H9 (cell line): ENCODE results near the gene UTS2R. TPM values are rescaled to one million over a fixed set of nuclear protein-coding genes. Genes with fewer than 3 reads are reported as not detected.

Experiments
- DNase-seq: peaks from one replicate; pipeline ENCODE4 v3.0.0-alpha.2; 2017
- H2AFZ ChIP-seq: one replicate; pipeline ENCODE4 v1.6.1; 2013; ENCODE audit warnings: mild to moderate bottlenecking, low read length, control low read depth, moderate library complexity
- H2AK5ac ChIP-seq: 2 replicates; pipeline ENCODE4 v1.6.1; 2013; ENCODE audit warnings: low read length, control low read depth, mixed read lengths; ENCODE audit not compliant: insufficient read length
- H2BK120ac ChIP-seq: one replicate; pipeline ENCODE4 v1.6.1; 2013; ENCODE audit warnings: low read depth, mild to moderate bottlenecking, low read length, control low read depth, inconsistent platforms; ENCODE audit not compliant: poor library complexity, severe bottlenecking
- H2BK12ac ChIP-seq: 2 replicates; pipeline ENCODE4 v1.6.1; 2013; ENCODE audit warnings: low read length, control low read depth, mixed read lengths, low read depth; ENCODE audit not compliant: insufficient read length
- H2BK15ac ChIP-seq: 2 replicates; pipeline ENCODE4 v1.6.1; 2013; ENCODE audit warnings: low read depth, low read length, control low read depth
- H2BK20ac ChIP-seq: one replicate; pipeline ENCODE4 v1.6.1; 2013; ENCODE audit warnings: low read depth, mild to moderate bottlenecking, low read length, control low read depth, inconsistent platforms; ENCODE audit not compliant: poor library complexity, severe bottlenecking
- H2BK5ac ChIP-seq: 2 replicates; pipeline ENCODE4 v1.6.1; 2013; ENCODE audit warnings: low read length, control low read depth, mixed read lengths; ENCODE audit not compliant: insufficient read length
- H3K14ac ChIP-seq: 2 replicates; pipeline ENCODE4 v1.6.1; 2013; ENCODE audit warnings: low read length, control low read depth; ENCODE audit not compliant: insufficient read depth
- H3K18ac ChIP-seq: 2 replicates; pipeline ENCODE4 v1.6.1; 2013; ENCODE audit warnings: low read depth, mild to moderate bottlenecking, mixed read lengths, low read length, control low read depth; ENCODE audit not compliant: insufficient read length
- H3K23ac ChIP-seq: 2 replicates; pipeline ENCODE4 v1.6.1; 2013; ENCODE audit warnings: low read length, control low read depth, mixed read lengths, low read depth; ENCODE audit not compliant: insufficient read length
- H3K23me2 ChIP-seq: 2 replicates; pipeline ENCODE4 v1.6.1; 2013; ENCODE audit warnings: low read depth, mild to moderate bottlenecking, mixed read lengths, low read length, control low read depth; ENCODE audit not compliant: insufficient read length, poor library complexity, severe bottlenecking
- H3K27ac ChIP-seq: 2 replicates; pipeline ENCODE4 v1.5.1; 2013; ENCODE audit warnings: low read length, control low read depth, mixed read lengths, low read depth; ENCODE audit not compliant: insufficient read length
- H3K27me3 ChIP-seq: 2 replicates; pipeline ENCODE4 v1.6.1; 2013; ENCODE audit warnings: low read length, control low read depth, inconsistent platforms; ENCODE audit not compliant: insufficient read depth
- H3K4ac ChIP-seq: 2 replicates; pipeline ENCODE4 v1.6.1; 2013; ENCODE audit warnings: low read depth, mild to moderate bottlenecking, control low read depth, inconsistent platforms, low read length, moderate library complexity
- H3K4me1 ChIP-seq: 2 replicates; pipeline ENCODE4 v1.6.1; 2013; ENCODE audit warnings: low read length, control low read depth, inconsistent platforms; ENCODE audit not compliant: insufficient read depth
- H3K4me2 ChIP-seq: 2 replicates; pipeline ENCODE4 v1.6.1; 2013; ENCODE audit warnings: low read length, control low read depth, mixed read lengths; ENCODE audit not compliant: insufficient read length, insufficient read depth
- H3K56ac ChIP-seq: 2 replicates; pipeline ENCODE4 v1.6.1; 2013; ENCODE audit warnings: low read depth, mild to moderate bottlenecking, mixed read lengths, low read length, control low read depth; ENCODE audit not compliant: insufficient read length
- H3K79me1 ChIP-seq: 2 replicates; pipeline ENCODE4 v1.6.1; 2013; ENCODE audit warnings: low read depth, mild to moderate bottlenecking, moderate library complexity, low read length, control low read depth, inconsistent platforms; ENCODE audit not compliant: insufficient read depth, poor library complexity, severe bottlenecking
- H3K79me2 ChIP-seq: 2 replicates; pipeline ENCODE4 v1.6.1; 2013; ENCODE audit warnings: low read length, control low read depth, inconsistent platforms; ENCODE audit not compliant: insufficient read depth
- H3K9ac ChIP-seq: 2 replicates; pipeline ENCODE4 v1.6.1; 2013; ENCODE audit warnings: low read length, control low read depth, mixed read lengths; ENCODE audit not compliant: insufficient read length; ENCODE audit errors: extremely low read depth
- H3K9me3 ChIP-seq: one replicate; pipeline ENCODE4 v1.6.1; 2013; ENCODE audit warnings: low read depth, low read length, inconsistent platforms; ENCODE audit not compliant: control insufficient read depth
- H3T11ph ChIP-seq: one replicate; pipeline ENCODE4 v1.6.1; 2013; ENCODE audit warnings: mild to moderate bottlenecking, low read length, control low read depth, inconsistent platforms
- H4K20me1 ChIP-seq: one replicate; pipeline ENCODE4 v1.6.1; 2013; ENCODE audit not compliant: control insufficient read depth, insufficient read length, insufficient read depth
- H4K5ac ChIP-seq: 2 replicates; pipeline ENCODE4 v1.6.1; 2013; ENCODE audit warnings: low read depth, mild to moderate bottlenecking, mixed read lengths, low read length, control low read depth; ENCODE audit not compliant: insufficient read length
- H4K8ac ChIP-seq: replicated peaks from 2 replicates; pipeline ENCODE4 v1.6.1; 2013; ENCODE audit warnings: low read length, control low read depth, mixed read lengths, low read depth; ENCODE audit not compliant: insufficient read length
- H4K91ac ChIP-seq: 2 replicates; pipeline ENCODE4 v1.6.1; 2013; ENCODE audit warnings: low read depth, mild to moderate bottlenecking, moderate library complexity, mixed read lengths, low read length, control low read depth; ENCODE audit not compliant: insufficient read length
- H3K27ac Mint-ChIP-seq, 3 experiments: 2 replicates in 2 of 3; 3 replicates in 1 of 3; pipeline ENCODE4 v1.8.0; 2020 to 2021; ENCODE audit warnings: mixed read lengths in 3 of 3, mild to moderate bottlenecking in 1 of 3, moderate library complexity in 1 of 3
- H3K27me3 Mint-ChIP-seq: 2 replicates; pipeline ENCODE4 v1.8.0; 2021; ENCODE audit warnings: low read depth, mild to moderate bottlenecking, moderate library complexity, mixed read lengths
- H3K36me3 Mint-ChIP-seq, 3 experiments: 2 replicates in 2 of 3; 3 replicates in 1 of 3; pipeline ENCODE4 v1.8.0; 2020 to 2021; ENCODE audit warnings: low read depth in 3 of 3, mixed read lengths in 3 of 3; ENCODE audit not compliant: insufficient read depth in 1 of 3
- H3K4me1 Mint-ChIP-seq, 2 experiments: 2 replicates each; pipeline ENCODE4 v1.8.0; 2020; ENCODE audit warnings: mixed read lengths in 2 of 2
- H3K4me3 Mint-ChIP-seq, 2 experiments: 2 replicates in 1 of 2; 3 replicates in 1 of 2; pipeline ENCODE4 v1.8.0; 2020 to 2021; ENCODE audit warnings: mild to moderate bottlenecking in 2 of 2, mixed read lengths in 2 of 2, moderate library complexity in 1 of 2
- H3K9me3 Mint-ChIP-seq, 2 experiments: 2 replicates in 1 of 2; 3 replicates in 1 of 2; pipeline ENCODE4 v1.8.0; 2020; ENCODE audit warnings: mild to moderate bottlenecking in 2 of 2, mixed read lengths in 2 of 2, moderate library complexity in 1 of 2
- WGBS: extraction: QIAGEN DNeasy Blood & Tissue Kit; methylation state at CpG from one replicate; pipeline ENCODE4 v1.1.7; 2013; ENCODE audit warnings: missing lambda C conversion rate, low lambda C conversion rate, mixed read lengths; ENCODE audit not compliant: insufficient read length; ENCODE audit errors: extremely low coverage; 5-methylcytosine and 5-hydroxymethylcytosine counted together
- total RNA-seq: library from RNA; stranded (reverse); gene quantifications from 2 replicates; pipeline ENCODE4 v1.2.1, GENCODE V29; 2021
- TF ChIP-seq, protein P1 (sequence below): fragments of 200-600 bp; sonication (generic); conservative IDR thresholded peaks from 3 replicates; pipeline ENCODE4 v1.8.0; 2021; ENCODE audit warnings: antibody characterized with exemption, mild to moderate bottlenecking

UTS2R gene
- total RNA-seq, 1 experiment from 2014 or later: 0.94 TPM

DNA sequence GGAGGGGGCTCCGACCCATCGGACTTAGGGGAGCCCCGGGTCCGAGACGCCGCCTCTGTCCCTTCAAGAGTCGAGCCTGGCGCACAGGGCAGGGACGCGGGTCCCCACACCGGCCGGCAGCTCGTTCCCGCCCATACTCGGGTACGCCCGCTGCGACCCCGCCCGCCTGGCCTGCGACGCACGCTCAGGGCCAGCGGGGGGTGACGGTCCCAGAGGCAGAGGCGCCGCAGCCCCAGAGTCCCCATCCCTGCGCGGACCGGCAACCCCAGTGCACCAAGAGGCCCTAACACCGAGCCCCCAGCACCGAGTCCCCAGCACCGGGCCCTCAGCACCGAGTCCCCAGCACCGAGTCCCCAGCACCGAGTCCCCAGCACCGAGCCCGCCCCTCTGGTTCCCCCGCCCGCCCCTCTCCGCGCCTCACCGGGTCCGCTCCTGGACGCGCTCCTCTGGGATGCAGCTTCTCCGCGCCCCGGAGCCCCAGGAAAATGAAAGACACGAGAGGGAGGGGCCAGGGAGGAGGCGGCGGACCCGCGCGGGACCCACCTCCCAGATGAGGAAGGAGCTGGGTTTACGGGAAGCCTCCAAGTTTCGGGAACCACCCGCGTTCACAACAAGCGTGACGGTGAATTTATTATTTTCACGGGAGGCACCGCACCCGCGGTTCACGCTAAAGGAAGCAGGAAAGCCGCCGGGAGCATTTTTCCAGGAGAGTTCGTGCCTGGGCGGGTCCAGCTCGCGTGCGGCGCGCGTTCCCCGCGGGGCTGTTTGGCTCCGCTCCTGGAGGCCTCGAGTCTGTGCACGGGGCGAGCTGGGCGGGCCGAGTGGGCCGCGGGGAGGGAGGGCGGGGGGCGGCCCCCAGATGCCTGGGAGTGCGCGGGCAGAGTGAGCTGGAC lies 38.0 kb upstream of the UTS2R start, which contains the start of gene SECTM1:
SECTM1 (minus strand) TSS at position 488 of the 893 bp plus-strand sequence. CDS start 6,526 bp downstream, outside the sequence.
- Histone ChIP-seq H4K91ac (no peak within 1 kb of the TSS), H2BK120ac (no peak within 1 kb of the TSS), H3T11ph (no peak within 1 kb of the TSS), H3K27me3 (peaks cover 10% of the 10 kb centered on the region; the same call in 1 of the 2 replicates), H2BK12ac (no peak within 1 kb of the TSS), H3K9ac (no peak within 1 kb of the TSS), H3K79me1 (no peaks in the 10 kb centered on the region), H3K56ac (no peak within 1 kb of the TSS), H3K23me2 (no peaks in the 10 kb centered on the region), H3K9me3 (no peaks in the 10 kb centered on the region), H3K4me2 (peak within 1 kb of the TSS; percentile 30), H3K23ac (no peak within 1 kb of the TSS), H4K5ac (no peak within 1 kb of the TSS), H4K20me1 (no peaks in the 10 kb centered on the region), H3K14ac (no peak within 1 kb of the TSS; the same call in 1 of the 2 replicates), H2AFZ (no peak within 1 kb of the TSS), H3K79me2 (no peaks in the 10 kb centered on the region), H2AK5ac (no peak within 1 kb of the TSS), H3K4ac (no peak within 1 kb of the TSS), H4K8ac (no peak within 1 kb of the TSS), H3K27ac (no peak within 1 kb of the TSS), H2BK20ac (no peak within 1 kb of the TSS), H2BK5ac (no peak within 1 kb of the TSS), H3K4me1 (no peaks in the 10 kb centered on the region), H3K18ac (no peak within 1 kb of the TSS), H2BK15ac (no peak within 1 kb of the TSS)
- peak; percentile 61 for DNase-seq
- Mint-ChIP-seq H3K27me3 (peaks cover 99% of the 10 kb centered on the region), H3K9me3 (0 out of 5 replicates have a peak, but pooled peaks cover 0 to 3% of the 10 kb centered on the region in 2 experiments), H3K4me1 (peaks cover 11 to 29% of the 10 kb centered on the region in 2 experiments), H3K4me3 (peak within 1 kb of the TSS; percentile 44 to 71), H3K27ac (no peak within 1 kb of the TSS), H3K36me3 (no peaks in the 10 kb centered on the region; a peak in 1 of 7 replicates)
- TF ChIP-seq, protein P1, sequence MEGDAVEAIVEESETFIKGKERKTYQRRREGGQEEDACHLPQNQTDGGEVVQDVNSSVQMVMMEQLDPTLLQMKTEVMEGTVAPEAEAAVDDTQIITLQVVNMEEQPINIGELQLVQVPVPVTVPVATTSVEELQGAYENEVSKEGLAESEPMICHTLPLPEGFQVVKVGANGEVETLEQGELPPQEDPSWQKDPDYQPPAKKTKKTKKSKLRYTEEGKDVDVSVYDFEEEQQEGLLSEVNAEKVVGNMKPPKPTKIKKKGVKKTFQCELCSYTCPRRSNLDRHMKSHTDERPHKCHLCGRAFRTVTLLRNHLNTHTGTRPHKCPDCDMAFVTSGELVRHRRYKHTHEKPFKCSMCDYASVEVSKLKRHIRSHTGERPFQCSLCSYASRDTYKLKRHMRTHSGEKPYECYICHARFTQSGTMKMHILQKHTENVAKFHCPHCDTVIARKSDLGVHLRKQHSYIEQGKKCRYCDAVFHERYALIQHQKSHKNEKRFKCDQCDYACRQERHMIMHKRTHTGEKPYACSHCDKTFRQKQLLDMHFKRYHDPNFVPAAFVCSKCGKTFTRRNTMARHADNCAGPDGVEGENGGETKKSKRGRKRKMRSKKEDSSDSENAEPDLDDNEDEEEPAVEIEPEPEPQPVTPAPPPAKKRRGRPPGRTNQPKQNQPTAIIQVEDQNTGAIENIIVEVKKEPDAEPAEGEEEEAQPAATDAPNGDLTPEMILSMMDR: no peak
- no CpG with 5 or more reads among the region's 90 CpGs for WGBS
